Thoracic aorta (tissue), 2 donors: ENCODE data around the gene NPM1. TPM values are rescaled to one million over a fixed set of nuclear protein-coding genes. Genes with fewer than 3 reads are reported as not detected.

Source experiments
- ATAC-seq: fragments of 150-250 bp; one replicate; pipeline ENCODE4 v1.8.0; 2017; ENCODE audit warnings: low read depth; ENCODE audit not compliant: insufficient number of reproducible peaks, low FRiP score
- DNase-seq: peaks from one replicate; pipeline ENCODE4 v3.0.0-alpha.2; 2020; ENCODE audit warnings: low spot score
- H3K27ac ChIP-seq, 2 donors: fragments of 200-600 bp; sonication (generic); 1 replicate in 1 of 2; 2 replicates in 1 of 2; pipeline ENCODE4 v1.5.1; 2016; ENCODE audit warnings: mild to moderate bottlenecking in 2 of 2, moderate library complexity in 2 of 2
- H3K27me3 ChIP-seq: fragments of 200-600 bp; sonication (generic); replicated peaks from 2 replicates; pipeline ENCODE4 v1.6.0; 2016; ENCODE audit warnings: mild to moderate bottlenecking; ENCODE audit not compliant: insufficient read depth
- H3K36me3 ChIP-seq: fragments of 200-600 bp; sonication (generic); one replicate; pipeline ENCODE4 v1.5.1; 2016
- H3K4me1 ChIP-seq, 2 donors: fragments of 200-600 bp; sonication (generic); 1 replicate in 1 of 2; 2 replicates in 1 of 2; pipeline versions ENCODE4 v1.5.1 to v1.6.0; 2016; ENCODE audit warnings: low read depth in 2 of 2, mild to moderate bottlenecking in 1 of 2; ENCODE audit not compliant: control insufficient read depth in 1 of 2
- H3K4me3 ChIP-seq: fragments of 200-600 bp; sonication (generic); 2 replicates; pipeline ENCODE4 v1.5.1; 2016; ENCODE audit warnings: mild to moderate bottlenecking
- H3K9me3 ChIP-seq: fragments of 200-600 bp; sonication (generic); 2 replicates; pipeline ENCODE4 v1.5.1; 2016
- CTCF ChIP-seq: fragments of 200-600 bp; sonication (generic); IDR thresholded peaks from one replicate; pipeline ENCODE4 v1.5.1; 2019; ENCODE audit warnings: antibody characterized with exemption
- total RNA-seq, 2 donors: library from RNA; depleted of rRNA; stranded (reverse); fragments of >200 nt; gene quantifications; one replicate each; pipeline versions ENCODE4 v1.1.0 to v1.2.3, GENCODE V29; 2016

The NPM1 gene
- total RNA-seq, 2 donors from 2014 or later, result 453 to 1,895 TPM

- Histone ChIP-seq H3K27me3 (no peaks in the 10 kb centered on the region), H3K4me1 (peaks cover 5% of the 10 kb centered on the region in 2 donors), H3K9me3 (no peaks in the 10 kb centered on the region), H3K36me3 (no peaks in the 10 kb centered on the region), H3K27ac (no peak overlapping the region), H3K4me3 (no peak overlapping the region)
- no peak for DNase-seq
- TF ChIP-seq CTCF, result no peak
- ATAC-seq, result no peak
These were observed 67.9 kb downstream of the NPM1 start for GRCh38 chr5:171455522-171455921.

GRCh38 chr5:171457208-171457981 is 69.7 kb downstream of the NPM1 start:
- no peak overlapping the region for H3K27ac ChIP-seq
- no peaks in the 10 kb centered on the region for H3K36me3 ChIP-seq
- no peaks in the 10 kb centered on the region for H3K9me3 ChIP-seq
- H3K27me3 ChIP-seq, result no peaks in the 10 kb centered on the region
- no peak for TF ChIP-seq CTCF
- H3K4me1 ChIP-seq, result no peaks in the 10 kb centered on the region
- ATAC-seq (no peak), DNase-seq (no peak)
- H3K4me3 ChIP-seq, result no peak overlapping the region

- no peak for ATAC-seq
These were observed 72.2 kb downstream of the NPM1 start for GRCh38 chr5:171459839-171460238.

More at GRCh38 chr5:171459839-171460238, 72.2 kb downstream of the NPM1 start:
- H3K27ac ChIP-seq, result no peak overlapping the region
- no peaks in the 10 kb centered on the region for H3K36me3 ChIP-seq
- no peak overlapping the region for H3K4me3 ChIP-seq
- H3K4me1 ChIP-seq, result no peaks in the 10 kb centered on the region
- H3K27me3 ChIP-seq, result no peaks in the 10 kb centered on the region
- no peaks in the 10 kb centered on the region for H3K9me3 ChIP-seq
- no peak for TF ChIP-seq CTCF
- no peak for DNase-seq

Other genes with a start within 250 kb of the NPM1 start
- not detected for gene TLX3, start 78.6 kb upstream of the NPM1 start, total RNA-seq
- 1 to 10 TPM in 1 of 2 donors, under 1 TPM in 1; 0.81 to 1.6 TPM for gene FGF18, start 31.8 kb downstream of the NPM1 start, total RNA-seq